GM18909 (cell line): Measurements from ENCODE around the gene CDH20.
"Not testable (repeated sequence)": the region's sequence is repeated elsewhere in the genome, so short reads cannot be mapped to it uniquely, and the experiment has no call there.

Experiments
- ATAC-seq: cut with Tn5 transposase; IDR thresholded peaks from one replicate; pipeline ENCODE4 v1.9.1; 2021; ENCODE audit warnings: mild to moderate bottlenecking; ENCODE audit not compliant: unreplicated experiment, poor library complexity

CDH20 gene

DNA sequence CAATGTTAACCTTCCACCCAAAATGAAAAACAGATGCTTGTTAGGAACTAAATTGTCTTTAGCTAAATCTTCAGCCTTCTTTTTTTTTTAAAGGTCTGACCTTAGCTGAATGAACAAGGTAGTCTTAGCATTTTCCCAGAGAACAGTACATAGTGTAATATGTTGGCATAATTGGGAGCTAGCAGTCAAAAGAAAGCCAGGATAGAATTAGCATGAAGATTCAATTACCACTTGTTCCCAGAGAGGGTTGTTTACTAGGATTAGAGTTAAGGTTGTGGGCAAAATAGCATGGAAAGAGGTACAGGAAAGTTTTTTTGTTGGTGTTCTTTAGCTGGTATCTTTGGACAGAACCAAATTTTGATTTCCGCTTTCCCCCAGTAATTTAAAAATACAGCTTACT is 6.9 kb downstream of the CDH20 start:
- no peak for ATAC-seq

DNA sequence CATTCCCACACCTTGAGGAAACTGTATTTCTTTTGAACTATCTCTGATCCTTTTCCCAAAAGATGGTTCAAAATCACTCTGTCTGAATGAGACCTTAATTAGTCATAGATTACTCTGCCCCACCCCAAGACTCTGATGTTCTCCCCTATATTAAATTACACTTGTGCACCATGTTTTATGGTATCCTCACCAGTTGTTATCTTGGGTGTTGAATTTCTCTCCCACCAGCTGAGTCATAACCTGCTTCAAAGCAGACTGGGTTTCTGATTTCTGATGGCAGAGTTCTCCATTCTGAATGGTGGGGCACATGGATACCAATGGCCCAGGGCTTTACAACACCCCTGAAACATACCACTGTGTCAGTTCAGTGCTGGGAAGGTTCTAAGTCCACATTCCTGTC is 15.0 kb downstream of the CDH20 start:
- ATAC-seq = no peak

DNA sequence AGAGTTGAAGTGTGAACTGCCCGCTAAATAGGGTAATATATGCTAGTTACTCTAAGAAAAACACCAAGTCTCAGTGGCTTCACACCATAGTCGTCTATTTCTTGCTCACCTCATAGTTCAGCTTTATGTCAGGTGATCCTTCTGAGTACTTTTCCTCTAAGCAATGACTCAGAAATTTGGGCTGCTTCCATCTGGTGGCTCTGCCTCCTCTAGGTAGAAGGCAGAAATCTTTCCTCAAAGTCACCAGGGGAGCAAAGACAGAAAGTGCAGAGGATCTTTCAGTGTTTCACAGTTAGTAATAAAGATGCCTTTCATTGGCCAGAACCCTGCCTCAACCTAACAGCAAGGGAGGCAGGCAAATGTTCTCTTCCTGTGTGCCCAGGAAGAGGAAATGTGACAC is 17.3 kb downstream of the CDH20 start:
- ATAC-seq = no peak

DNA sequence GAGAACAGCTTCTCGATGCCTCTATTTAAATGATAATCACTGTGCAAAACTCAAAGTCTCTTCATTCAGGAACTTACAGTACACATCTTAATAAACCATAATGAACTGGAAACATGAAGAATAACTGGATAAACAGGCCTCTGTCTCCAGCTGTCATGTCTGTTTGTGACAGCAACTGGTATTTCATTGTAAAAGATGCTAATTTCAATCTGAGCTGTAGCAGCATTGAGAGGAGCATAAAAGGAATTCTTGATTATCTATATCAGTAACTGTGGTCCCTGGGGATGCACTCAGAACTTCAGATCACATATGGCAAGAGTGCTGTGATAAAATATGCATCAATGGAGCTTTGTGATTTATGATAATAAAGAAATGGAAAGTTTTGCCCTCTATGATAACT is 18.8 kb downstream of the CDH20 start:
- ATAC-seq = no peak

DNA sequence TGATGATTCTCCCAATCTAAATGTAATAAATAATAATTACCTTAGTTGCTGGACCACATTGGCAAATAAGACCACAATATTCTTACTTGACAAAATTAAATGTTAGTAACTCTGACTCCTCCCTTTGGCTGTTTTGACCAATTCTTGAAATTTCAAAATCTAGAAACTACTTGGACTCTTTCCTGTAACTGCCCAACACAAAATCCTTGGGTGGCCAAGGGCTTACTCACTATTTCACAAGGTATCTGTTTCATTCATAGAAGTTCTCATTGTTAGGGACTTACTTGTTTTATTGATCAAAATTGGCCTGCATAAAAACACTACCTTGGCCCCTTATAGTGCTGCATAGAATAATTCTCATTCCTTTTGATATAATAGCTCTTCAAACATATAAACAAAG is 19.4 kb downstream of the CDH20 start:
- ATAC-seq = no peak

DNA sequence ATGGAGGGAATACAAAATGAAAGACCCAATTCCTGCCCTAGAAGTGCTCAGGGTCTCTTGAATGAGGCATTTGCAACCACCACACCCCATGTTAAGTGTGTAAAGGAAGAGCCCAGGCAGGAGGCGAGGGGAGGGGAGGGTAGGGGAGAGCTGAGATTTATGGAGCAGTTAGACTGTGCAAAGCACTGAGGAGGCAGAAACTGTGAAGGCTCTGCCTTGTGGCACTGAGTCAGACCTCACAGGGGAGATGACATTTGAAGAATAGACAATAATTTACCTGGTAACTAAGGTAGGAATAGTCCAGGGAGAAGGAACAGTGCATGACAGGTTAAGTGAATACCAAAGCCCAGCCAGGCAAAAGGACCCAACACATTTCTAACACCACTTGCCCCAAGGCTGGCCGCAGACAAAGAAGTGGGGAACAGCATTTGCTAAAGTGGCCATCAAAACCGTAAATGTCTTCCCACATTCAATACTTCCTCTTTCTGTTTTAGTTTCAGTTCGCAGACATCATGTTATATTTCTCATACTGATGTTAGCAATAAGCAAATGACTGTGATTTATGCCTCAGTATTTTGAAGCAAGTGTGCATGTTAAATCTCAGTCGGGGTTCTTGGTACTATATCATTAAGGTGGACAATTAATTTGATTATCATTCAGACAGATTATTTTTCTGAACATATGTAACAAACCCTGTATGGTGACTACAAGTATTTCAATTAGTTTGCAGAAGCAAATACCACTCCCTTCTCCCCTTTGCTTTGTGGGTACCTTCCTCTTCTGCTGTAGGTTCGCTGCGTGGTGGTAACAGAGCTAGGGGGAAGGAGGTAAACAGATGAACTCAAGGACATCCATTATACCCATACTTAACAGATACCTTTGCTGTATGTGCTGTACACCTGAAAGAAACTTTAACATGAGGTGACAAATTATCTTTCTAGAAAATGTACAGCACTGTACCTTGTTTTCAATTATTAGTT is 27.5 kb downstream of the CDH20 start:
- ATAC-seq = peak; percentile 97

DNA sequence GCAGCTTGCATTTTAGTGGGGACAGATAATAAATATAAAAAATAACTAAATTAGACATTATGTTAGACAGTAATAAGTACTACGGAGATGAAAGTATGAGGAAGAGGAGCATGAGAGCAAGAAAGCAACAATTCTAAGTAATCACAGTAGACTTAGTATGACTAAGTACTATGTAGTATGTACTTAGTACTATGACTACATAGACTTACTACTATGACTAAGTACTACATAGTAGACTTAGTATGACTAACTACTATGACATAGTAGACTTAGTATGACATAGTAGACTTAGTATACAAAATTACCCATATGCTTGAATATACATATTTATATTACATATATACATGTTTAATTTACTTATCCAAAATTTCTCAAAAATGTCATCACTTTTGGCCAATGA is 29.3 kb downstream of the CDH20 start:
- no peak for ATAC-seq

DNA sequence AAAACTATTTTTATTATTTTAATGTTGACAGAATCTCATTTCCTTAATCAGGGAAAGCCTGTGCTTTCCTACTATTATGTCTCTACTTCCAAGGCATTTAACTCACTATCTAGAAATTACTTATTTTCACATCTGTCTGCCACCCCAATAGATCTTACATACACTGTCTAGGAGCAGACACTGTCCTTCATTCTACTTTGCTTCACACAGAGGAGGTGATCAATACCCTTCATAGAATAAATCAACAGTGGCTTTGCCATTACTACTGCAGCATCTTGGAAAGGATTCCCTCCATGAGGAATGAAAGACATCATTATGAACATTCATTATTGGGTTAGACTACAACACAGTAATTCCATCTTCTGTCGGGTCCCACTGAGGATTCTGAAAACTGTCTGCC is 31.7 kb downstream of the CDH20 start:
- ATAC-seq = no peak

DNA sequence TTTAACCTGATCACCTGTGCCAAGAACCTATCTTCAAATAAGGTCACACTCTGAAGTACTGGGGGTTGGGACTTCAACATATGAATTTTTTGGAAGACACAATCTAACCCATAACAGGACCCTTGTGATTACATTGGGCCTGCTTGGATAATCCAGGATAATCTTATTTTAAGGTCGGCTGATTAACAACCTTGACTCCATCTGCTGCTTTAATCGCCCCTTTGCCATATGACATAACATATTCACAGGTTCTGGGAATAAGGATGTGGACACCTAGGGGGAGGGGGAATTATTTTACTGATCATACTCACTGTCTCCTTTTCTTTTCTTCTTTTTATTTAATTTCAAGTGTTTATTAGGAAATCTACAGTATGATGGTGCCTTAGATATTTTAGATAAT is 34.8 kb downstream of the CDH20 start:
- ATAC-seq = no peak

DNA sequence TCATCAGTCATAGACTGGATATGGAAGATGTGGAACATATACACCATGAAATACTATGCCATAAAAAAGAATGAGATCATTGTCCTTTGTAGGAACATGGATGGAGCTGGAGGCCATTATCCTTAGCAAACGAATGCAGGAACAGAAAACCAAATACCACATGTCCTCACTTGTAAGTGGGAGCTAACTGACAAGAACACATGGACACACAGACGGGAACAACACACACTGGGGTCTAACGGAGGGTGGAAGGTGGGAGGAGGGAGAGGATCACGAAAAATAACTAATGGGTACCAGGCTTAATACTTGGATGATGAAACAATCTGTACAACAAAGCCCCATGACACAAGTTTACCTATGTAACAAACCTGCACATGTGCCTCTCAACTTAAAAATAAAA is 36.4 kb downstream of the CDH20 start:
- ATAC-seq = not testable (repeated sequence)

DNA sequence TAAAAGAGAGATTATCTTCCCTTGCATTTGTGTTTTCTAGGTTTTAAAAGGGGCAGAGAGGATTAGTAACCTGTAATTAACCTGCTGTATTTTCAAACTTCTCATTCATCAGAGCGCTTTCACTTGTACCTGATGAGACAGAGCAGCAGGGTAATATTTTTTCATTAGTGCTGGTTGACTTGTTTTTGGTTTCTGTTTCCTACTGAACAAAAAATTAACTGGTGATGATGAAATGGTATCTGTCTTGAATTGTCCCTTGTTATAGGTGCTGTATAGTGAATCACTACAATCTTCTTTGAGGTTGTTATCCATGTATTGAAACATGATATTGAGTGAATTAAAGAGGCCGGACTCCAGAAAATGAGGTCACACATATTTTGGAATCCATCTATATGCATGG is 37.9 kb downstream of the CDH20 start:
- no peak for ATAC-seq

DNA sequence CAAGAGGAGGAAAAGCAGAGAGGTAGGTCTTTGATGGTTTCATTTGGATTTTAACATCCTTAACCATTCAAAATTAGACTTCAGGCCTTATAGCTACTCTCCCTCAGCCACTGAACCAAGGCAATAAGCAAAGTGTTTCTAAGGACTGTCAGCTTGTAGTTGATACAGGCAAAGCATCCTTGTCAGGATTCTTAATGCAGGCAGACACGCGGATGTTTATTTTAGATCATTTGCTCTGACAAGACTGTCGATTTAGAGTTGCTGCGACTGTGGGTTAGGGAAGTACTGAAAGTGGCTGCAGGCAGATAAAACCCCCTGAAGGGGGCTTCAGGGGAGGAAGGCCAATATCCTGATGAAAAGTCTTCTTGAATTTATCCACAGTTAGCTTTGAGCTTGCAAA is 46.6 kb downstream of the CDH20 start:
- no peak for ATAC-seq

DNA sequence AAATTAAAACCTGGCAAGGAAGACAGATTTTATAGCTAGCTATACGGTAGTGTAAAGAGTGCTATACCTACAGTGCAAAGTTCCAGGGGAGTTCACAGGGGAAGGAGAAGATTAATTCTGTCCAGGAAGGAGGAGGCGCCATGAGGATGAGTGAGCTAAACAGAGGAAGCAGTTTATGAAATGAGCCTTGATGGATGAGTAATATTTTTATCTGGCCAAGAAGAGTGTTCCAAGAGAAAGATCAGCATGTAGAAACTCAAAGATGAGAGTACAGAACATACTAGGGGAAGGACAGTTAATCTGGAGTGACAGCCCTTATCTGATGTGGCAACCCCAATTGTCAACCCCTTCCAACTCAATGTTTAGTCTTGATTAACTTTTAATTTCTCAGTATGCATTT is 54.8 kb downstream of the CDH20 start:
- ATAC-seq = no peak

DNA sequence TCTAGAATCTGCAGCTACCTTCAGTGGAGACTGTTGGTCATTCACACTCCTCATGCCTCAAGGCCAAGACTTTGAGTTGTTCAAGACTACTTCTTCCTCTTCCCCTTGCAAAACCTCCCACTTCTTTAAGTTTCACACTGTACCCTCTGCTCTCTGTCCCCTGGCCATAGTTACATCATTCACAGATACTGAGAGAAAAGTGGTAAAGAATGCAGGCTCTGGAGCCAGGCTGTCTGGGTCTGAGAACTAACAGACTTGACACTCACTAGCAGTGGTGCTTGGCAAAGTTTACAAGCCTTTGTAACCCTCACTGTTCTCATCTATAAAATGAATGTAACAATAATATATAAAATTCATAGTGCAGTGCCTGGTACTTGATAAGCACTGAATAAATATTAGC is 61.8 kb downstream of the CDH20 start:
- ATAC-seq = no peak

DNA sequence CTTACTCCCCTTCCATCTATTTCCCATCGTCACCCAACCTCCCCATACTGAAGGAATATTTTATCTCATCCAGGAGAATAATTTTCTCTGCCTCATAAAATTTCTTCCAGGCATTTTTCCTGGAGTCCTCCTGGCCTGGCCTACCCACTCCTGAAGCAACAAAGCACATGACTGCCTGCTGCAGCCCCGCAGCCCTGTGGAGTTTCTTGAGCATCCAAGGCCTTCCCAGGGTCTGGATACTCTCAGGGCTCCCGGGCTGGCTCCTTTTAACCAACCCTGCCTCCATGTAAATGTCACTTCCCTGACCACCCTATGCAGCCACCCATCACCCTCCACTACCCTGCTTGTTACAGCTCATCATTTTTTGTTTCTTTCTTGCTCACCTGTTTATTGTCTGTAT is 64.0 kb downstream of the CDH20 start:
- ATAC-seq = no peak

DNA sequence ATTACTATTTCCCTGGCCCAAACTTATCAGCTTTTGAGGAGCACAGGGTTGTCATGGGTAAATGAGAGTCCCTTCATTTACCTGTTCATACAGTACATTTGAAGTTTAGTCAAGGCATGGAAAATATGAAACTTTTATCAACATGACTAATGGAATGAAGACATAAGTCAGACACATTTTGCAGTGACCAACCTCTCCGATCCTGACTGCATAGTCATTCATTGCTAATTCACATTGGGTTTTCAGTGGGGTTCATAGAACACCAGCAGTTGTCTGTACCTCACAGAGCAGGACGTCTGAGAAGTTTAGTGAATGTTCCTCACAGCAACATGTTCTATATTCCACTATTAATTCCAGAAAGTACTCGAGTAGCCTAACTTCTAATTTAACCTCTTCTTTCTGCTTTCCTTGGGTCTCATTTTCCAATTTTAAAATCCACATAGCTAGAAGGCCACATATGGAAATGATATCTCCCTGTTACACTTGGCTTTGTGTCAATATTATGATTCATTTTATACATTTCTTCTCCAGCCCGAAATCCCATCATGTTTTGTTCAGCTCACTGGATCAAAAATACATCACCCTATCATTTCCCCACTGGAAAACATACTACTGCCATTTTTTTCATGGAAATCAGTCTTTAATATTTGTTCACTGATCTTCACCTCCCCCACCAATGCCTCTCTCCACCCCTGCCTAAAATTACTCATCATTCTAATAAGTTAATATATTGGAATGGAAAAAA is 65.9 kb downstream of the CDH20 start:
- no peak for ATAC-seq

DNA sequence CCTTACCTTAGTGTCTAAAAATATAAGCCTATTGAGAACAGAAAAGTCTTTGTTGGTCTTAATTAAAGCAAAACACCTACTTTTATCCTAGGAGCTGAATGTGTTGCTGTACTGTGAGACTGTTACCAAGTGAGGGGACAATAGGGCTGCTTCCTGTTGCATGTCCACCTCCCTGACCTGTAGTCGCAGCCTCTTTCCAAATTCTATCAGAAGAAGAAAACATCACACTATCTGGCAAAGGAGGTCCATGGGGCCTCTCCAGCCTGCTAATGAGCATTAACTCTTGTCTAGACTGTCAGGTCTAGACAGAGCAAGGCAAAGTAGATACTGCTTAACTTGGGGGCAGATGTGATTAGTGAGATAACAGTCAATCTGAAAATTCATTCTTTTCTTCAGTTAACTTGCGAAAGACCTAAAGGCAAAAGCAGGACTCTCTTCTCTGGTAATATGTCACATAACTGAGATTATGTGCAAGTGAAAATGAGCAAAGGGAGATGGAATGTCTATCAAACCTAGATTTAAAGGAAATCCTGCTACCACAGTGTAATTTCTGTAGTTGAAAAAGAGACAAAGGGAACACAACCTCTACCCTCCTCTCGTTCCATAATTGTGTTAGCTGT is 66.9 kb downstream of the CDH20 start:
- no peak for ATAC-seq

DNA sequence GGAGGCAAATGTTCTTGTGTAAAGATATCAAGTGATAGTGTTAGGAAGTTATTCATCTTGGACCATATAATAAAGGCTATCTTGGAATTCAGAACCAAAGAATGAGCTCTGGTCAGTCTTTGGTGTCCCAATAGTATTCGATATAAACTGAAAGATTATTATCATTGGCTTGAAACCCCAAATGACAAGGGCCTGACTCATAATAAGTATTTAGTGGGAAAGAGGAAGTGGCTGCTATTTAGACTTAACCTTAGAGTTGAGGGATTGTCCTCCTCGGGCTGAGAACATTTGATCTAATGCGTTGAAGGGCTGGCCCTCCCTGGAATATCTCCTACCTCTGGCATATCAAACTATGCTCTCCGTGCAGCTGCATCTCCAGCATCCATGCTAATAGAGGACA is 67.5 kb downstream of the CDH20 start:
- no peak for ATAC-seq

DNA sequence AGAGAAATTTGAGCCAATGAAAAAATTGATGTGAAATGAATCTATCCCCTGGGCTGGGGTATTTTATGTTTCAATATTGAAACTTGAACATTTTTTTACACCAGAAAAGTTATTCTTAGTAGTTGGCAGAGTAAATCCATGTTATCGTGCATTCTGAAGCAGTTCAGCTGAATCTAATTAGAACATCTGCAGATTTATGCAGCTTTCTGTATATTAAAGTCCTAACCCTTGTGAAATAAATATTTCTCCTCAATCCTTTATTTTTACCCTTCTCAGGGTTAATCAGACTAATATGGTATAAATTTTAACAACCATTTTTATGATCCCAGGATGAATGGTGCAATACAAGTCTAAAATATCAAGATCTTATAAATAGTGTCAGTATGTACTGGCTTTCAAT is 69.5 kb downstream of the CDH20 start:
- ATAC-seq = no peak

DNA sequence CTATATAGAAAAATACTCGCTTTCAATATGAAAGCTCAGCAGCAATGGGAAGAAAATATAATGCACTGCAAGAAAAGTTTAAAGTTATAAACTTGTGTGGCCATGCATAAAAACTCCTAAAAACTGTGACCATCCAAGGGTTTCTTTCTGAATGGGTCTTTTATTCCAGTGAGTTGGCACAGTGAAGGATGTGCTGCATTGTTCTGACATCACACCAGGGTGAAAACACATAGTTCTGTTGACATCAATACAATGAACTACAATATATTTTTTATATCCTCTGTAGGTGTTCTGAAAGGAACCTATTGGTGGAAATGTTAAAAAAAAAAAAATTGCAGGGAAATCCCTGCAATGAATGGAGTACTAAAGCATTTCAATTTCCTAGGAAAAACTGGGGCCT is 80.2 kb downstream of the CDH20 start:
- ATAC-seq = no peak

DNA sequence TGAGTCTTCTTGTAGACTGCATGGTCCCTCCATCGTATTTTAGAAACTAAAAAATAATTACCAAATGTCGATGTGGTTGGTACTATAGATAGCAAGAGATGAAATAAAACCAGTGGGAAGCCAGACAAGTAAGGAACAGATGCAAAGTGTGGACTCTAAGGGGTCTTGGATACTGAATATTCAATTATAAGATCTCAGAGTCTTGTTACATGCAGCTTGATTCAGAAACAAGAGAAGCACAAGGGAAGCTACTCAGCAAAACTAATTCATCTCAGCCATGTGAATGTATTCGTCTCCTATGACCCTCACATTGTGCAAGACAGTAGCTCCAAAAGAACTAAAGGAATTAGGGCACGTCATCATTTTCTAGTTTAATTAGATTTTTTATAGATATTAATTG is 80.9 kb downstream of the CDH20 start:
- ATAC-seq = no peak
